Spleen (tissue), 11 donors: Measurements from ENCODE around the gene JAZF1. TPM values are rescaled to one million over a fixed set of nuclear protein-coding genes. Genes with fewer than 3 reads are reported as not detected.

Experiments used
- DNase-seq: peaks from one replicate; pipeline ENCODE4 v3.0.0-alpha.2; 2020
- H3K27ac ChIP-seq, 8 donors: fragments of 200-600 bp; sonication (generic) in 7 of 8; 1 replicate in 4 of 8; 2 replicates in 4 of 8; pipeline versions ENCODE4 v1.5.0 to v1.8.0; 2016 to 2021; ENCODE audit warnings: inconsistent platforms in 4 of 8, mild to moderate bottlenecking in 4 of 8, moderate library complexity in 1 of 8
- H3K27me3 ChIP-seq, 7 donors: fragments of 200-600 bp; sonication (generic) in 6 of 7; replicated peaks in 1 of 7; 1 replicate in 4 of 7; 2 replicates in 3 of 7; pipeline versions ENCODE4 v1.5.0 to v1.8.0; 2016 to 2021; ENCODE audit warnings: inconsistent platforms in 3 of 7, mild to moderate bottlenecking in 1 of 7
- H3K36me3 ChIP-seq, 6 donors: fragments of 200-600 bp; sonication (generic) in 5 of 6; 1 replicate in 4 of 6; 2 replicates in 2 of 6; pipeline versions ENCODE4 v1.5.0 to v1.8.0; 2016 to 2021; ENCODE audit warnings: inconsistent platforms in 2 of 6
- H3K4me1 ChIP-seq, 6 donors: fragments of 200-600 bp; sonication (generic) in 5 of 6; 1 replicate in 3 of 6; 2 replicates in 3 of 6; pipeline versions ENCODE4 v1.5.0 to v1.8.0; 2016 to 2021; ENCODE audit warnings: inconsistent platforms in 3 of 6
- H3K4me3 ChIP-seq, 8 donors: fragments of 200-600 bp; sonication (generic) in 7 of 8; 1 replicate in 4 of 8; 2 replicates in 4 of 8; pipeline versions ENCODE4 v1.5.0 to v1.8.0; 2016 to 2021; ENCODE audit warnings: inconsistent platforms in 4 of 8, mild to moderate bottlenecking in 4 of 8, moderate library complexity in 2 of 8
- H3K9me3 ChIP-seq, 8 donors: fragments of 200-600 bp; sonication (generic) in 7 of 8; 1 replicate in 4 of 8; 2 replicates in 4 of 8; pipeline versions ENCODE4 v1.5.0 to v1.8.0; 2016 to 2021; ENCODE audit warnings: inconsistent platforms in 4 of 8
- POLR2A ChIP-seq, 3 donors: fragments of 450-650 bp; IDR thresholded peaks; one replicate each; pipeline ENCODE4 v1.5.1; 2017; ENCODE audit warnings: antibody characterized with exemption in 3 of 3, mild to moderate bottlenecking in 1 of 3
- POLR2AphosphoS5 ChIP-seq, 3 donors: sonication (generic); formaldehyde crosslinking; IDR thresholded peaks; one replicate each; pipeline ENCODE4 v1.5.1; 2017; ENCODE audit warnings: antibody characterized with exemption in 3 of 3
- WGBS, 5 donors: extraction: QIAGEN DNeasy Blood & Tissue Kit in 3 of 5; methylation state at CpG; one replicate each; pipeline versions ENCODE4 v1.1.5 to v1.1.7; 2013 to 2018; 5-methylcytosine and 5-hydroxymethylcytosine counted together
- intact Hi-C: fragments of 100-400 bp; cut with DNase I; formaldehyde crosslinking; loops from one replicate; pipeline ENCODE4 v1.15.0; 2023; ENCODE audit warnings: low total_unique reads
- polyA plus RNA-seq, 3 donors: library from polyadenylated mRNA; stranded (reverse); fragments of 200-250 nt; gene quantifications; one replicate each; pipeline ENCODE4 v1.2.1, GENCODE V29; 2013
- total RNA-seq, 7 donors: library from RNA; depleted of rRNA in 3 of 7; stranded (reverse); fragments of >200 nt in 3 of 7; fragmentation: NEBNext Ultra II Directional in 4 of 7; extraction: Animal tissue kit (Norgen Biotek cat#: 25700) in 4 of 7; gene quantifications; one replicate each; pipeline versions ENCODE4 v1.1.0 to v1.2.1, GENCODE V29; 2016 to 2021
- TF ChIP-seq, protein P1 (sequence below), 11 experiments: fragments of 200-600 bp in 7 of 11; fragments of 450-650 bp in 4 of 11; sonication (generic) in 4 of 11; IDR thresholded peaks in 8 of 11; conservative IDR thresholded peaks in 3 of 11; 1 replicate in 7 of 11; 2 replicates in 4 of 11; pipeline versions ENCODE4 v1.4.0 to v1.8.0; 2016 to 2021; ENCODE audit warnings: antibody characterized with exemption in 11 of 11, inconsistent platforms in 4 of 11, mild to moderate bottlenecking in 1 of 11
- donor health status: healthy with polysubstance abuse.
- donor health status: DM: no; HTN: no; CAD: no; lungs with moderate emphysema.
- donor health status: DM: no; HTN: no; CAD: no.
- donor health status: Bipolar disorder and iron deficiency.
- donor health status: healthy.
- donor health status: DM: no; HTN: no; CAD: no.
- donor health status: DM: yes; HTN: yes; CAD: no.

JAZF1 gene
- total and polyA plus RNA-seq, 10 donors: 13.5 to 33.8 (median 24.7) TPM

DNA sequence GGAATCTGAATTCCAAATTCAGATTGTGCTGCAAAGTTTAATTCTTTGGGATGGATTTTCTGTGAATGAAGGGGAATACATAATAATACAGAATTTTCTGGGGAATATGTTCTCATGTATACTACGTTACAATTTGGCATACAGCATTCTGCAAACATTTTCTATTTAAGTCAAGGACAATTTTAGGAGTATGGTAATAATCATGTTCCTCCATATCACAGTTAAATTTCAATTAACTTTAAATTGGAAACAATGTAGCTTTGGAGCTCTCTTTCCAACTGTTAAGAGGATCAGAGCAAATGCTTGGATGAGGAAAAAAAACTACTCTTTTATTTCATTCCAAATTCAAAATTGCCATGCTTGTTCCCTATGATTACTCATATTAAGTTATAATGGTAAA lies 217.5 kb downstream of the JAZF1 start:
- intact Hi-C loops: no loop called here
- Histone ChIP-seq H3K4me3 (no peak overlapping the region), H3K9me3 (no peaks in the 10 kb centered on the region), H3K4me1 (peaks cover 0 to 26% (median 14%) of the 10 kb centered on the region in 6 donors), H3K36me3 (no peaks in the 10 kb centered on the region), H3K27ac (no peak overlapping the region), H3K27me3 (no peaks in the 10 kb centered on the region)
- no peak for DNase-seq
- no peak for TF ChIP-seq POLR2AphosphoS5 (IDR thresholded peaks at IDR 0.05)
- TF ChIP-seq POLR2A (IDR thresholded peaks at IDR 0.05): no peak
- TF ChIP-seq, protein P1, sequence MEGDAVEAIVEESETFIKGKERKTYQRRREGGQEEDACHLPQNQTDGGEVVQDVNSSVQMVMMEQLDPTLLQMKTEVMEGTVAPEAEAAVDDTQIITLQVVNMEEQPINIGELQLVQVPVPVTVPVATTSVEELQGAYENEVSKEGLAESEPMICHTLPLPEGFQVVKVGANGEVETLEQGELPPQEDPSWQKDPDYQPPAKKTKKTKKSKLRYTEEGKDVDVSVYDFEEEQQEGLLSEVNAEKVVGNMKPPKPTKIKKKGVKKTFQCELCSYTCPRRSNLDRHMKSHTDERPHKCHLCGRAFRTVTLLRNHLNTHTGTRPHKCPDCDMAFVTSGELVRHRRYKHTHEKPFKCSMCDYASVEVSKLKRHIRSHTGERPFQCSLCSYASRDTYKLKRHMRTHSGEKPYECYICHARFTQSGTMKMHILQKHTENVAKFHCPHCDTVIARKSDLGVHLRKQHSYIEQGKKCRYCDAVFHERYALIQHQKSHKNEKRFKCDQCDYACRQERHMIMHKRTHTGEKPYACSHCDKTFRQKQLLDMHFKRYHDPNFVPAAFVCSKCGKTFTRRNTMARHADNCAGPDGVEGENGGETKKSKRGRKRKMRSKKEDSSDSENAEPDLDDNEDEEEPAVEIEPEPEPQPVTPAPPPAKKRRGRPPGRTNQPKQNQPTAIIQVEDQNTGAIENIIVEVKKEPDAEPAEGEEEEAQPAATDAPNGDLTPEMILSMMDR (IDR thresholded peaks at IDR 0.05 in 8 of 11, conservative IDR thresholded peaks at IDR 0.05 in 3 of 11): no peak
- 90 to 100% (median 94%) methylated on average over 1 of the region's 1 CpG for WGBS, 5 donors

GRCh38 chr7:27962273-27962672 lies 218.3 kb downstream of the JAZF1 start:
- Histone ChIP-seq H3K27ac (no peak overlapping the region), H3K4me1 (peaks cover 0 to 19% (median 13%) of the 10 kb centered on the region in 6 donors), H3K4me3 (no peak overlapping the region), H3K36me3 (no peaks in the 10 kb centered on the region), H3K27me3 (no peaks in the 10 kb centered on the region), H3K9me3 (no peaks in the 10 kb centered on the region)
- intact Hi-C loops: no loop called here
- DNase-seq: no peak
- TF ChIP-seq, protein P1 (IDR thresholded peaks at IDR 0.05 in 8 of 11, conservative IDR thresholded peaks at IDR 0.05 in 3 of 11): no peak
- no peak for TF ChIP-seq POLR2A (IDR thresholded peaks at IDR 0.05)
- TF ChIP-seq POLR2AphosphoS5 (IDR thresholded peaks at IDR 0.05): no peak

GRCh38 chr7:27961255-27961654 lies 219.3 kb downstream of the JAZF1 start:
- H3K9me3 ChIP-seq: no peaks in the 10 kb centered on the region
- 89 to 95% (median 94%) methylated on average over 5 of the region's 5 CpGs for WGBS, 5 donors
- H3K27ac ChIP-seq: no peak overlapping the region
- TF ChIP-seq POLR2A (IDR thresholded peaks at IDR 0.05) (no peak), POLR2AphosphoS5 (IDR thresholded peaks at IDR 0.05) (no peak)
- TF ChIP-seq, protein P1 (IDR thresholded peaks at IDR 0.05 in 8 of 11, conservative IDR thresholded peaks at IDR 0.05 in 3 of 11): no peak
- no peak for DNase-seq
- intact Hi-C loops: no loop called here
- peaks cover 0 to 8% (median 0%) of the 10 kb centered on the region in 6 donors for H3K36me3 ChIP-seq
- H3K4me3 ChIP-seq: no peak overlapping the region
- H3K27me3 ChIP-seq: no peaks in the 10 kb centered on the region
- H3K4me1 ChIP-seq: peaks cover 0 to 9% (median 4%) of the 10 kb centered on the region in 6 donors

- no peaks in the 10 kb centered on the region for H3K27me3 ChIP-seq
- peaks cover 0 to under 1% (median 0%) of the 10 kb centered on the region in 6 donors for H3K4me1 ChIP-seq
- H3K9me3 ChIP-seq: no peaks in the 10 kb centered on the region
- TF ChIP-seq, protein P1 (IDR thresholded peaks at IDR 0.05 in 8 of 11, conservative IDR thresholded peaks at IDR 0.05 in 3 of 11): no peak
- no peak for TF ChIP-seq POLR2A (IDR thresholded peaks at IDR 0.05)
- no peak for TF ChIP-seq POLR2AphosphoS5 (IDR thresholded peaks at IDR 0.05)
- intact Hi-C loops: no loop called here
- no peak overlapping the region for H3K4me3 ChIP-seq
- DNase-seq: no peak
- H3K36me3 ChIP-seq: peaks cover 0 to 8% (median 0%) of the 10 kb centered on the region in 6 donors
- H3K27ac ChIP-seq: no peak overlapping the region
- 87 to 100% (median 93%) methylated on average over 1 of the region's 1 CpG for WGBS, 5 donors
These were observed 220.2 kb downstream of the JAZF1 start for GRCh38 chr7:27960415-27960814.
